Mesenteric fat pad (tissue), 1 donor: ENCODE data around the gene CYFIP1. TPM values are rescaled to one million over a fixed set of nuclear protein-coding genes. Genes with fewer than 3 reads are reported as not detected.

Source experiments
- DNase-seq: peaks from one replicate; pipeline ENCODE4 v3.0.0-alpha.2; 2020; ENCODE audit warnings: low spot score
- total RNA-seq: library from RNA; stranded (reverse); fragmentation: NEBNext Ultra II Directional; extraction: Animal tissue kit (Norgen Biotek cat#: 25700); gene quantifications from one replicate; pipeline ENCODE4 v1.2.1, GENCODE V29; 2021
- donor health status: DM: yes; HTN: yes; CAD: no.

Gene CYFIP1
- total RNA-seq, 1 donor from 2014 or later: 138 TPM

GRCh38 chr15:22918596-22919140, 61.5 kb downstream of the CYFIP1 start:
- no peak for DNase-seq

DNA sequence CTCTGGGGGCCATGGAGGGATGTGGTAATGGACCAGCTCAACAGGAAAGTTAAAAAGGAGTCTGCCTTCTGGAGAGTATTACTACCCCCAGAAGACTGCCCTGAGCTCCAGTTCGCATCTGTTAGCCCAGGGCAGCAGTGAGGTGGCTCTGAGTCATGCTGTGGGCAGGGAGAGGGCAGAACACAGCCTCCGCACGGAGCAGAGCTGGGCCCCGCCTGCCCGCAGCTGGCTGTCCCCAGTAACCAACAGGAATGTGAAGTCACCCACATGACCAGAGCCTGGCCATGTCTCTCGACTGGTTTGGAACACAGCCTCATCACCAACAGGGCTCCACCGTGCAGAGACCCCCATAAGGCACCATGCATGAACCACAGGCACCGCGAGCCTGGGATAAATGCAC, 62.1 kb downstream of the CYFIP1 start:
- DNase-seq: no peak

DNA sequence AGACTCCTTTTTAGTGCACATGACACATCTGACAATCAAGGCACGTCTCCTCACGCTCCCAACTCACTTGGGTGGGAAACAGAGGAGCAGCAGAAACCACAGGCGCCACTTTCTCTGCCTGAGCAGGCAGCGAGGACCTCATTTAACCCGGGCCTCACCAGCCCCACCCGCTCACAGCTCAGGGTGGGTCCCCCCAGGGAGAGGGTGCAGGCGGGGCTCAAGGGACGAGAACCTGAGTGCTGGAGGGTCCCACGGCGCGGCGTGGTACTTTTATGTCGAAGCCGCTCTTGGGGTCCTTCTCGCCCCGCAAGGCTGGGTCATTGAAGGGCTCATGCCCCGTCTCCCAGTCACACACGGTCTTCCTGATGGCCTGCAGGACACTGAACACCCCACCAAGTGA, 62.6 kb downstream of the CYFIP1 start:
- no peak for DNase-seq

- DNase-seq: no peak
Measured at GRCh38 chr15:22916606-22917350, 63.4 kb downstream of the CYFIP1 start.

- no peak for DNase-seq
Measured at GRCh38 chr15:22915866-22916515, 64.2 kb downstream of the CYFIP1 start.

GRCh38 chr15:22913646-22914380, 66.4 kb downstream of the CYFIP1 start:
- no peak for DNase-seq

- no peak for DNase-seq
Measured at GRCh38 chr15:22912256-22912655, 67.9 kb downstream of the CYFIP1 start.

DNA sequence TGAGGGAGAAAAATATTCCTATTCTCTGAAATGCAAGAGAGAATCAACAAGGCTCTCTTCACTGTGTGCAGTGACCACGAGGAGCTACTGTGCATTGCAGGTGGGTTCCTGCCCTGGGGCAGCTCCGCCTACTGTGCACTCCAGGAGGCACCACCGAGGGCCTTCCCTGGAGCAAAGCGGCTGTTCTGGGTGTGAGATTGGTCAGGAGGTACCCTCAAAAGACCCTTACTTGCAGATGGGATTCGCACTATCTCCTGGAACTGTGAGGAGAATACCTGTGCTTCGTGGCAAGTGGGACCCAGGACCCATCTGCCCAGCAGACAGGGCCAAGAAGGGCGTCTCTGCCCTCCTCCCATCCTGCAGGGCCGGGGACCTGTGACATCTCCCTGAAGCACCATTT, 68.9 kb downstream of the CYFIP1 start:
- no peak for DNase-seq

DNA sequence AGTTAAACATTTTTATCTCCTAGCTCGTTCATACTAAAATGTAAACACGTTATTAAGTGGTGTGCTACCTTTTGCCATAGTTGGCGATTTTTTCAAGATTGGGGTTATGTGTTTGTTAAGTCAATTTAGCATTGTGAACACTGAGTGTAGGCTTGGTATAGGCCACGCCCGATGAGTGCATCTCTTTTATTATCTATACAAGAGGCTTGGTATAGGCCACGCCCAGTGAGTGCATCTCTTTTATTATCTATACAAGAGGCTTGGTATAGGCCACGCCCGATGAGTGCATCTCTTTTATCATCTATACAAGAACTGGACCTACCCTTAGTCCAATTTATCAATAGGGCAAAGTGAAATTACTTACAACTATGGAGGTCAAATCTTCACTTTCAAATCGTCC, 71.3 kb downstream of the CYFIP1 start:
- DNase-seq: no peak

DNA sequence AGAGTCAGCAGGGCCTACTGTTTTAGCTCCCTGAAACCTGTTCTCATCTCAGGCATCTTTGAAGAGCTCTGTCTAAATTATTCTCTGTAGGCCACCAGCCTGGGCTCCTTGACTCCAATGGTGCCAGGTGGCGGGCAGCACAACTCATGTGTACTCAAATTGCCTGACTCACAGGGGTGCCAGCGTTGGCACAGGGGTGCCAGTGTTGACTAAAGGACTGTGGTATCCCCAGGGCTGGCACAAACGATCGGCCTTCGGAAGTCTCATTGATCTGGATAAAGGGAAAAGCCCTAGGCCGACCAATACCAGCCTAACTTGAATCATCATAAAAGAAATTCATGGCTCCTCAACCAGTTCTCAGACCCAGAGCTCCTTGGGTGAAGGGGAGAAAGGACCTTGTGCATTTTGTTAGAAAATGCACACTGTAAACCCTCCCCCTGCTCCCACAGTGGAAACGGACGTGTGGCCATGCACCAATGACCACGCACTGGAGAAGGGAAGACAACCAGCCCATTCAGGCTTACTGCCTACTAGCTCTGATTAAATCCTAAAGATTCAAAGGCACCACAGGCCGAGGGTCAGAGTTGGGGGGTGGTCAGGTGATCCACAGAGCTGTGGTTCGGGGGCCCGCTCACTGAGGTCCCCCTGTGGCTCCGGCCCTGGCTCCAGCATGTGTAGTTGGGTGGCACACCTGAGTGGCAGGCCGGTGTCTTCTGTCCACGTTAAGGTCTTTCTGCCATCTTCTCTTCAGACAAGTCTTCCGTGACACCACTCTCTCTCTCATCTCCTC, 72.8 kb downstream of the CYFIP1 start:
- DNase-seq: no peak

- DNase-seq: no peak
Measured at GRCh38 chr15:22904736-22905135, 75.4 kb downstream of the CYFIP1 start.

DNA sequence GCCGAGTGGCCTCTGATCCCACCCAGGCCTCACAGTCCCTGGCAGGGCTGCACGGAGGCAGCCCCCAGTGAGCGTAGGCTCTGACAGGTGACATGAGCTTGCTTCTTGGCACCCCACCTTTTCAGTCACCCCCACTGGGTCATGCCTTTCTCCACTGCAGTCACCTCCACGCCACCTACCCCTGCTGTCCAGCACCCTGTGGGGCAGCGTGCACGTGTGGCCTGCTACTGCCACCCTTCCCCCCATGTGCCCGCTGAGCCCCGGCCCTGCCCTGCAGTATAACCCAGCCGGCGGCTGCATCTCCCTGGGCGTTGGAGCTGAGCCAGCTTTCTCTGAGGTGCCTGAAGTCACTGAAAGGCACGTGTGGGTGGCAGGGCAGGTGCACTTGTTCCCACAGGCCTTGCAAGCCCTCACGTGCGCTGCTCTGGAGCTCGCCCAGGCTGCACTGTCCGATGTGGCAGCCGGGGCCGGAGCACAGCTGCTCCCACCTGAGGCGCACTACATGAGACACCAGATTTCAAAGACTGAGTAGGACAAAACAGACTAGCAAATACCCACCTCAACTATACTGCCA, 76.1 kb downstream of the CYFIP1 start:
- no peak for DNase-seq

- DNase-seq: no peak
Measured at GRCh38 chr15:22903427-22903826, 76.7 kb downstream of the CYFIP1 start.

DNA sequence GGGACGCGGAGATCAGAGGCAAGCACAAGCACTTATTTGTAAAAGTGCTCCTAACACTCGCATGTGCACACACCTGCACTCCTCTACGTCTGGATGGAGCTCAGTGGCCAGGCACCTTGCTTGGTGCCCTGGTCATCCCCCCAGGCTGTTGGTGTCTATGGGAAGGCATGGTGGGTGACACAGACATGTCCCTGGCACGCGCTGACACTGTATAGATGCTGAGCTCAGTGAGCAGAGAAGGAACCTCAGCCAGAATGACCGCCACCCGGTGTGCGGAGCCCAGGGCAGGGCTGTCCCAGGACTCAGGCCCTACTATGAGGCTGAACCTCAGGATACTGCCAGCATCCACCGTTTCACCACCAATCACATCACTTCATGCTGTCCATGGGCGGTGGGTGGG, 77.2 kb downstream of the CYFIP1 start:
- no peak for DNase-seq

GRCh38 chr15:22902578-22902977, 77.6 kb downstream of the CYFIP1 start:
- DNase-seq: no peak

- no peak for DNase-seq
Measured at GRCh38 chr15:22902046-22902445, 78.1 kb downstream of the CYFIP1 start.

DNA sequence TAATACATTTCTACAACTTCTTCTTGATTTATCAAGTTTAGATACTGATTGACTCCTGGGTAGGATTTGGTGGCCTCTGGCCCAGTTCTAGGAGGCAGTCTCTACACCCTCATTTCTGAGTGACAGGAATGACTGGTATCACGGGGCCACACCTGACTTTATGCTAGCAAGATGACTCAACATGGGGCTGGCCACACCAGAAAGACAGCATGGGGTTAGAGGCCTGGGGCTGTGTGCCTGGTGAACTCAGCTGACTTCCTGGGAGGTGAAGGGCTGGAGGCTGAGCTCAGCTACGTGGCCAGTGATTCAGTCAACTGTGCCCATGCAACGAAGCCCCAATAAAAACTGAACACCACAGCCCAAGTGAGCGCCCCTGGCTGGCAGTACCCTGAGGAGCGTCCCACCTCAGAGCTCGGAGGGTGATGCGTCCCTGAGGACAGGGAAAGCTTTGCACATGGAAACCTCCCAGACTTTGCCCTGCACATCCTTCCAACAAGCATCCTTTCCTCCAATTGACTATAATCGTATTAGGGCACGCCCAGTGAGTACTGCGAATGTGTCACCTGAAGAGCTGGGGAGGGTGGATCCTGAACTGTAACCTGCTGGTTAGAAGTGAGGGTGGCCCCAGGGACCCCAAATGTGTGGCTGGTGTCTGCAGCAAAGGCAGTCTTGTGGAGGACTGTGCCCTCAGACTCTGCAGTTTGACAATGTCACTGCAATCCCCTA, 84.5 kb downstream of the CYFIP1 start:
- no peak for DNase-seq

GRCh38 chr15:22893881-22894280, 86.3 kb downstream of the CYFIP1 start:
- no peak for DNase-seq

- DNase-seq: no peak
Measured at GRCh38 chr15:22893081-22893480, 87.1 kb downstream of the CYFIP1 start.

DNA sequence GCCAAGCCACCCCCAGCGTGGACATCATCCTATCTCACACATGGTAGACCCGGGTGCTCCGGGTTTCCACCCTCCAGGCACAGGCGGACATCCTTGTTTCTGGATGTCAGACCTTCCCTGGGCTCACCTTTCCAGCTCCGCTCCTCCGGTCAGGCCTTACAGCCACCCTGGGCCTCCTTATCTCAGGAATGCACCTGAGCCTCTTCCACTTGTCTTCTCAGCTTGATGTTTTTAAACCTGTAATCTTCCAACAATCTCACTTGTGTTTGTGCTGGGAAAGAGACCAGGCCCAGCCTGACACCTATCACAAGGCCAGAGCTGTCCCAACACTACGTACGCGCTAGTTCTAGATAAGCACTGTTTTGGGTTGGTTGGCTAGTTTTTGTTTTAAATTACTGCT, 87.8 kb downstream of the CYFIP1 start:
- no peak for DNase-seq
